ENCODE measurements around the gene MAP2.
"Not testable (repeated sequence)": the region's sequence is repeated elsewhere in the genome, so short reads cannot be mapped to it uniquely, and the experiment has no call there.

MAP2 gene

DNA sequence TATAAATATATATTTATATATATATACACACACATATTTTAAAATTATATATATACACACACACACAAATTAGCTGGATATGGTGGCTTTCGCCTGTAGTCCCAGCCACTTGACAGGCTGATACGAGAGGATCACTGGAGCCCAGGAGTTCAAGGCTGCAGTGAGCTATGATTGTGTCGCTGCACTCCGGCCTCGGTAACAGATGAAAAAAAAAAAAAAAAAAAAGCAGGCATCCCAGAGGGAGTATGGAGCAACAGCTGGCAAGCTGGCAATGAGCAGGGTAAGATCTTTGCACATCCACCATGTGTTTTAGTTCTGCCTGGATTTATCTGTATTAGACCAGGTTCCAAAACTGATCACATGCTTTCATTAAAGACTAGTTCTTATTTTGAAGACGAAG is 170.1 kb downstream of the MAP2 start:
- DNase-seq, result no peak
- POLR2A ChIA-PET, result no interaction called here
- Histone ChIP-seq H3K27ac (ENCODE audit: insufficient read depth in 1 of 2, low read depth in 1 of 2, low read length in 2 of 2, poor library complexity in 1 of 2, severe bottlenecking in 2 of 2) (no peak overlapping the region), H3K4me3 (ENCODE audit: control insufficient read depth in 1 of 7, extremely low read depth in 1 of 7, insufficient read depth in 4 of 7, low read depth in 2 of 7, low read length in 6 of 7) (no peak overlapping the region), H3K9me3 (ENCODE audit: control extremely low read depth in 1 of 5, control insufficient read depth in 4 of 5, insufficient read depth in 2 of 5, low read depth in 1 of 5, low read length in 4 of 5) (no peaks in the 10 kb centered on the region), H3K4me1 (ENCODE audit: control extremely low read depth in 1 of 4, control insufficient read depth in 4 of 4, insufficient read depth in 4 of 4, low read length in 3 of 4) (no peaks in the 10 kb centered on the region), H3K27me3 (replicated peaks in 2 of 5; ENCODE audit: control insufficient read depth in 4 of 5, insufficient read depth in 5 of 5, low read length in 4 of 5) (no peaks in the 10 kb centered on the region), H3K36me3 (ENCODE audit: control insufficient read depth in 4 of 4, insufficient read depth in 4 of 4, low read length in 3 of 4) (no peaks in the 10 kb centered on the region)
- CTCF ChIA-PET, result no interaction called here
- WGBS (ENCODE audit: insufficient coverage), result 90% methylated on average over 6 of the region's 6 CpGs

DNA sequence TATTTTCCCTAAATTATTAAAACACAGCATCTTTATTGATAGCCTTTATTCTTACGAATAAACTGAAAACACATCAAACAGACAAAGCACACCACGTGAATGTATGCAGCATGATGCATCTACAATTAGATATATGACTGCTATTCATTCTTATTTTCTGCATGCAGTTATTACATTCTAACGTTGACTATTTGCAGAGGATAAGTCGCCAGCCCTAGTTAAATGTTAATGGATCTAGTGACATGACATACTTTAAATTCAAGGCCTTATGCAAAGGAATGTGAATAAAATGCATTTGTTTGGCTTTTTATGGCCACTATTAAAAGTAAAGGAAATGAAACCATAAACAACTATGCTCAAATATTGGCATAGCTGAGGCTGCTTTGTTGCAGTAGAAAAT is 172.4 kb downstream of the MAP2 start:
- H3K27ac ChIP-seq (ENCODE audit: insufficient read depth in 1 of 2, low read depth in 1 of 2, low read length in 2 of 2, poor library complexity in 1 of 2, severe bottlenecking in 2 of 2), result no peak overlapping the region
- DNase-seq, result no peak
- H3K36me3 ChIP-seq (ENCODE audit: control insufficient read depth in 4 of 4, insufficient read depth in 4 of 4, low read length in 3 of 4), result no peaks in the 10 kb centered on the region
- ChIA-PET CTCF (no interaction called here), POLR2A (no interaction called here)
- no peaks in the 10 kb centered on the region for H3K27me3 ChIP-seq (replicated peaks in 2 of 5; ENCODE audit: control insufficient read depth in 4 of 5, insufficient read depth in 5 of 5, low read length in 4 of 5)
- 90% methylated on average over 2 of the region's 4 CpGs for WGBS (ENCODE audit: insufficient coverage)
- H3K9me3 ChIP-seq (ENCODE audit: control extremely low read depth in 1 of 5, control insufficient read depth in 4 of 5, insufficient read depth in 2 of 5, low read depth in 1 of 5, low read length in 4 of 5), result no peaks in the 10 kb centered on the region
- H3K4me3 ChIP-seq (ENCODE audit: control insufficient read depth in 1 of 7, extremely low read depth in 1 of 7, insufficient read depth in 4 of 7, low read depth in 2 of 7, low read length in 6 of 7), result no peak overlapping the region
- no peaks in the 10 kb centered on the region for H3K4me1 ChIP-seq (ENCODE audit: control extremely low read depth in 1 of 4, control insufficient read depth in 4 of 4, insufficient read depth in 4 of 4, low read length in 3 of 4)

DNA sequence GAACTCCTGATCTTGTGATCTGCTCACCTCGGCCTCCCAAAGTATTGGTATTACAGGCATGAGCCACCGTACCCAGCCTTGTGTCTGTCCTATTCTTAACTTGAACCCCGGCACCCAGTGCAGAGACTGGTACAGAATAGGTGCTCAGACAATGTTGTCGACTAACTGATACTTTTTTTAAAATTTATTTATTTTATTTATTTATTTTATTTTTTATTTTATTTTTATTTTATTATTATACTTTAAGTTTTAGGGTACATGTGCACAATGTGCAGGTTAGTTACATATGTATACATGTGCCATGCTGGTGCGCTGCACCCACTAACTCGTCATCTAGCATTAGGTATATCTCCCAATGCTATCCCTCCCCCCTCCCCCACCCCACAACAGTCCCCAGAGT is 174.4 kb downstream of the MAP2 start:
- H3K4me3 ChIP-seq (ENCODE audit: control insufficient read depth in 1 of 7, extremely low read depth in 1 of 7, insufficient read depth in 4 of 7, low read depth in 2 of 7, low read length in 6 of 7); H3K4me1 ChIP-seq (ENCODE audit: control extremely low read depth in 1 of 4, control insufficient read depth in 4 of 4, insufficient read depth in 4 of 4, low read length in 3 of 4); POLR2A ChIA-PET; H3K27me3 ChIP-seq (replicated peaks in 2 of 5; ENCODE audit: control insufficient read depth in 4 of 5, insufficient read depth in 5 of 5, low read length in 4 of 5); H3K36me3 ChIP-seq (ENCODE audit: control insufficient read depth in 4 of 4, insufficient read depth in 4 of 4, low read length in 3 of 4); H3K9me3 ChIP-seq (ENCODE audit: control extremely low read depth in 1 of 5, control insufficient read depth in 4 of 5, insufficient read depth in 2 of 5, low read depth in 1 of 5, low read length in 4 of 5); DNase-seq; CTCF ChIA-PET; H3K27ac ChIP-seq (ENCODE audit: insufficient read depth in 1 of 2, low read depth in 1 of 2, low read length in 2 of 2, poor library complexity in 1 of 2, severe bottlenecking in 2 of 2): not testable (repeated sequence)
- 100% methylated on average over 2 of the region's 6 CpGs for WGBS (ENCODE audit: insufficient coverage)

DNA sequence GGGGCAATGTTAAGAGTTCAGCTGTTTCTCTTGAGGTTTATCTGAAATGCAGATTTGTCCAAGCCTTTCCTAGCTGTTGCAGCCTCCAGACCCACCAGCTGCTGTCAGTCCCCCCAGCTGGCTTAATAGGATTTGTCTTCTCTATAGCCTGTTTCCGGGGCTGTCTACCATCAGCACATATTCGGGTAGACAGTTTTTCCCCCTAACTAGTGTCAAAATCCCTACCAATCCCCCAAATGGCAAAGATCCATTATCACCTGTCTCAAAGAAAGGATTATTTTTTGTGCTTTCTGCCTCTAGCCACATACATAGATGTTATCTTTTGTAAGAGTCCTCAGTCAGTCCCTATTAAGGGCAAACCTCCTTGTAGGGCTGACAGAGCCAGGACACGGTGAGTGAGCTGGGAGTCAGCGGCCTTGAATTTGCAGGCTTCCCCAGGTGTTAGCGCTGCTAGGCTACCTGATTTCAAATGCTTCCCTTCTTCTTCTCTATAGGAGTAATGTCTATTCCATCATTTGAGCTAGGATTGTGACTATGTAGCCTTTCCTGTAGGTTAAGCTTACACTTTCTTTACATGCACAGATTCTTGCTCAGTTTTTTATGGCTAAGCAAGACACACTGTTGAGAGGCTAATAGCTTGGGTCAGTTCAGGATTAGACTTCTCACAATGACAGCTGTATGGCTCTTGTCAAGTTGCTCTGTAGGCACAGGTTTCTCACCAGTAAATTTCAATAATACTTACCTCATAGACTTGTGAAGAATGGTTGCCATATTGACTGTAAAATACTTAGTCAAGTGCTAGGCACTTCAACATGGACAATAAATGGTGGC is 176.7 kb downstream of the MAP2 start:
- DNase-seq, result no peak
- ChIA-PET POLR2A (no interaction called here), CTCF (no interaction called here)
- Histone ChIP-seq H3K27me3 (replicated peaks in 2 of 5; ENCODE audit: control insufficient read depth in 4 of 5, insufficient read depth in 5 of 5, low read length in 4 of 5) (peaks cover 0 to 2% (median 0%) of the 10 kb centered on the region in 5 experiments), H3K27ac (ENCODE audit: insufficient read depth in 1 of 2, low read depth in 1 of 2, low read length in 2 of 2, poor library complexity in 1 of 2, severe bottlenecking in 2 of 2) (no peak overlapping the region), H3K4me1 (ENCODE audit: control extremely low read depth in 1 of 4, control insufficient read depth in 4 of 4, insufficient read depth in 4 of 4, low read length in 3 of 4) (no peaks in the 10 kb centered on the region), H3K4me3 (ENCODE audit: control insufficient read depth in 1 of 7, extremely low read depth in 1 of 7, insufficient read depth in 4 of 7, low read depth in 2 of 7, low read length in 6 of 7) (no peak overlapping the region), H3K9me3 (ENCODE audit: control extremely low read depth in 1 of 5, control insufficient read depth in 4 of 5, insufficient read depth in 2 of 5, low read depth in 1 of 5, low read length in 4 of 5) (no peaks in the 10 kb centered on the region), H3K36me3 (ENCODE audit: control insufficient read depth in 4 of 4, insufficient read depth in 4 of 4, low read length in 3 of 4) (no peaks in the 10 kb centered on the region)
- 79% methylated on average over 4 of the region's 5 CpGs for WGBS (ENCODE audit: insufficient coverage)

DNA sequence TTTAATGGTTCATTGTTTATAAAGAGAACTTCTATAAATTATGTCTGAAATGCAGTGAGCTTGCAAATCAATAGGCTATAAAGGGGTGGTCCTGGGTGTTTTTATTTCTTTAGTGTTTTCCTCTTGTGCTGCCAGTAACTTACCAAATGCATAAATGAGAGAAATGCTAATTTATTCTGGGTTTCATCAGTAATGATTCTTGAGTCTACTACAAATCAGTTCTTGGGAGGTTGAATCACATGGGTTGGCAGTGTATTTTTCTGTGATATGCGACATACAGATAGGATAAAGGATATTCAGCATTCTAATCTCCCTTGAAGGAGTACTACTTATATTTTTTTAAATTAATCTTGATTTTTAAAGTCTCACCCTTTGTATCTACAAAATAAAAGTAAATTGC is 177.7 kb downstream of the MAP2 start:
- no peak for DNase-seq
- POLR2A ChIA-PET, result no interaction called here
- Histone ChIP-seq H3K27me3 (replicated peaks in 2 of 5; ENCODE audit: control insufficient read depth in 4 of 5, insufficient read depth in 5 of 5, low read length in 4 of 5) (peaks cover 0 to 3% (median 0%) of the 10 kb centered on the region in 5 experiments), H3K9me3 (ENCODE audit: control extremely low read depth in 1 of 5, control insufficient read depth in 4 of 5, insufficient read depth in 2 of 5, low read depth in 1 of 5, low read length in 4 of 5) (no peaks in the 10 kb centered on the region), H3K4me3 (ENCODE audit: control insufficient read depth in 1 of 7, extremely low read depth in 1 of 7, insufficient read depth in 4 of 7, low read depth in 2 of 7, low read length in 6 of 7) (no peak overlapping the region), H3K27ac (ENCODE audit: insufficient read depth in 1 of 2, low read depth in 1 of 2, low read length in 2 of 2, poor library complexity in 1 of 2, severe bottlenecking in 2 of 2) (no peak overlapping the region), H3K36me3 (ENCODE audit: control insufficient read depth in 4 of 4, insufficient read depth in 4 of 4, low read length in 3 of 4) (no peaks in the 10 kb centered on the region), H3K4me1 (ENCODE audit: control extremely low read depth in 1 of 4, control insufficient read depth in 4 of 4, insufficient read depth in 4 of 4, low read length in 3 of 4) (no peaks in the 10 kb centered on the region)
- WGBS (ENCODE audit: insufficient coverage), result no CpG with 5 or more reads among the region's 1 CpG
- CTCF ChIA-PET, result no interaction called here

DNA sequence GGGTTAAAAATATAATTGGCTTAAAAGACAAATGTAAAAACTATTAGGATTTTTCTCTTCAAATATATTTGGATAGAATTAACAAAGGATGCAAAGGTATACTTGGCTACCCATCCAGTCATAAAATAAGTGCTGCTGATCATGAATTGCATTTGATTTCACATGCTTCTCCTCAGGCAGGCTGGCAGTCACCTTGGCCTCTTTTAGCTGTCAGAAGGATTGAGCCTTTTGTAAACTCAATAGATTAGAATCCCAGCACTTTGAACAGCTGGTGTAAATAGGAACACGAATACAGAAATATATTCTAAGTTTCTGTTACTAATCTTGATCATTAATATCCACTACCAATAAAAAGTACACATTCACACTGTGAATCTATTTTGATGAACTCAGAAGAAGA is 178.4 kb downstream of the MAP2 start:
- WGBS (ENCODE audit: insufficient coverage), result no CpG with 5 or more reads among the region's 1 CpG
- DNase-seq, result no peak
- CTCF ChIA-PET, result no interaction called here
- Histone ChIP-seq H3K27ac (ENCODE audit: insufficient read depth in 1 of 2, low read depth in 1 of 2, low read length in 2 of 2, poor library complexity in 1 of 2, severe bottlenecking in 2 of 2) (no peak overlapping the region), H3K27me3 (replicated peaks in 2 of 5; ENCODE audit: control insufficient read depth in 4 of 5, insufficient read depth in 5 of 5, low read length in 4 of 5) (peaks cover 0 to 3% (median 0%) of the 10 kb centered on the region in 5 experiments), H3K4me1 (ENCODE audit: control extremely low read depth in 1 of 4, control insufficient read depth in 4 of 4, insufficient read depth in 4 of 4, low read length in 3 of 4) (no peaks in the 10 kb centered on the region), H3K36me3 (ENCODE audit: control insufficient read depth in 4 of 4, insufficient read depth in 4 of 4, low read length in 3 of 4) (no peaks in the 10 kb centered on the region), H3K4me3 (ENCODE audit: control insufficient read depth in 1 of 7, extremely low read depth in 1 of 7, insufficient read depth in 4 of 7, low read depth in 2 of 7, low read length in 6 of 7) (no peak overlapping the region), H3K9me3 (ENCODE audit: control extremely low read depth in 1 of 5, control insufficient read depth in 4 of 5, insufficient read depth in 2 of 5, low read depth in 1 of 5, low read length in 4 of 5) (no peaks in the 10 kb centered on the region)
- POLR2A ChIA-PET, result no interaction called here

DNA sequence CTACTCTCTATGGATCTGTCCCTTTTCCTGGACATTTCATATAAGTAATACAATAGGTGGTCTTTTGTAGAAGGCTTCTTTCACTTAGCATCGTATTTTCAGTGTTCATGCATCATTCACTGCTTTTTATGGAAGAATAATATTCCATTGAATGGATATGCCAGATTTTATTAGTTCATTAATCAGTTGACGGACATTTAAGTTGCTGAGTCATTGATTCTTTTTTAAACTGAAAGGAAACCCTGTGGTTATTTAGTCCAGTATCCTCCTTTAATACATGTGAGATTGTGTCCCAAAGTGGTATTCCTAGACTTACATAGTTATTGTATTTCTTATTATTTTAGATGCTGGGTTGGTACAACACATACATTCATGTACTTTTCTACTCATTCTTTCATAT is 185.7 kb downstream of the MAP2 start:
- Histone ChIP-seq H3K27me3 (replicated peaks in 2 of 5; ENCODE audit: control insufficient read depth in 4 of 5, insufficient read depth in 5 of 5, low read length in 4 of 5) (peaks cover 0 to 3% (median 0%) of the 10 kb centered on the region in 5 experiments), H3K36me3 (ENCODE audit: control insufficient read depth in 4 of 4, insufficient read depth in 4 of 4, low read length in 3 of 4) (no peaks in the 10 kb centered on the region), H3K27ac (ENCODE audit: insufficient read depth in 1 of 2, low read depth in 1 of 2, low read length in 2 of 2, poor library complexity in 1 of 2, severe bottlenecking in 2 of 2) (no peak overlapping the region), H3K4me3 (ENCODE audit: control insufficient read depth in 1 of 7, extremely low read depth in 1 of 7, insufficient read depth in 4 of 7, low read depth in 2 of 7, low read length in 6 of 7) (no peak overlapping the region), H3K9me3 (ENCODE audit: control extremely low read depth in 1 of 5, control insufficient read depth in 4 of 5, insufficient read depth in 2 of 5, low read depth in 1 of 5, low read length in 4 of 5) (no peaks in the 10 kb centered on the region), H3K4me1 (ENCODE audit: control extremely low read depth in 1 of 4, control insufficient read depth in 4 of 4, insufficient read depth in 4 of 4, low read length in 3 of 4) (no peaks in the 10 kb centered on the region)
- ChIA-PET POLR2A (no interaction called here), CTCF (no interaction called here)
- 100% methylated on average over 1 of the region's 2 CpGs for WGBS (ENCODE audit: insufficient coverage)
- no peak for DNase-seq
